Endothelial cell of umbilical vein (primary cell): ENCODE results near the gene CAPS. TPM values are rescaled to one million over a fixed set of nuclear protein-coding genes. Genes with fewer than 3 reads are reported as not detected.

Experiments used
- BruUV-seq: library from RNA; stranded (reverse); fragments of 400-500 nt; replicated peaks from 2 replicates; lab custom pipeline; 2021; lab: Mats Ljungman, UMichigan
- CTCF ChIA-PET: fragments of 300-600, 350-600 bp; sonication (Branson Sonifier 250); formaldehyde crosslinking; loops from one replicate; lab custom pipeline; 2021; ENCODE audit warnings: antibody characterized with exemption, inconsistent platforms; lab: Charles Lee
- POLR2A ChIA-PET: fragments of 300-600, 350-600 bp; sonication (Branson Sonifier 250); formaldehyde crosslinking; loops from one replicate; lab custom pipeline; 2021; ENCODE audit warnings: antibody characterized with exemption, inconsistent platforms; lab: Charles Lee
- DNase-seq: peaks from one replicate; pipeline ENCODE4 v3.0.0-alpha.2; 2011; ENCODE audit warnings: low read depth, low spot score
- FAIRE-seq: peaks from 2 replicates; lab custom pipeline; 2011; peaks lifted over from hg19 to GRCh38; lab: Jason Lieb, UNC
- H2AFZ ChIP-seq: 2 replicates; pipeline ENCODE4 v1.6.0; 2012; ENCODE audit warnings: low read depth, low read length, control low read depth, inconsistent platforms
- H3K27ac ChIP-seq: 2 replicates; pipeline ENCODE4 v1.5.1; 2011; ENCODE audit warnings: low read depth, mild to moderate bottlenecking, control low read depth, low read length, moderate library complexity; ENCODE audit not compliant: insufficient read depth
- H3K27me3 ChIP-seq, 2 experiments: 2 replicates each; pipeline versions ENCODE4 v1.6.0 to v1.6.1; 2011; ENCODE audit warnings: low read length in 2 of 2, mixed read lengths in 1 of 2; ENCODE audit not compliant: control insufficient read depth in 2 of 2, insufficient read depth in 2 of 2
- H3K36me3 ChIP-seq, 2 experiments: 2 replicates in 1 of 2; 3 replicates in 1 of 2; pipeline ENCODE4 v1.5.1; 2011; ENCODE audit warnings: low read length in 2 of 2, mild to moderate bottlenecking in 1 of 2, moderate library complexity in 1 of 2; ENCODE audit not compliant: control insufficient read depth in 2 of 2, insufficient read depth in 2 of 2; ENCODE audit errors: extremely low read depth in 1 of 2
- H3K4me1 ChIP-seq: 3 replicates; pipeline ENCODE4 v1.5.1; 2011; ENCODE audit warnings: mild to moderate bottlenecking, low read length; ENCODE audit not compliant: control insufficient read depth, insufficient read depth; ENCODE audit errors: extremely low read depth
- H3K4me2 ChIP-seq: 2 replicates; pipeline ENCODE4 v1.6.1; 2011; ENCODE audit warnings: low read length, control low read depth, mixed read lengths; ENCODE audit not compliant: insufficient read depth
- H3K4me3 ChIP-seq, 3 experiments: fragments of 200-600 bp in 1 of 3; sonication (generic), shearing (Covaris generic) in 1 of 3; replicated peaks in 1 of 3; 2 replicates each; pipeline ENCODE4 v1.5.1; 2011 to 2016; ENCODE audit warnings: control low read depth in 3 of 3, low read length in 3 of 3, mild to moderate bottlenecking in 2 of 3, inconsistent platforms in 1 of 3, low read depth in 1 of 3, moderate library complexity in 1 of 3; ENCODE audit not compliant: insufficient read depth in 1 of 3
- H3K79me2 ChIP-seq: 2 replicates; pipeline ENCODE4 v1.6.0; 2012; ENCODE audit warnings: low read length, inconsistent platforms; ENCODE audit not compliant: control insufficient read depth, insufficient read depth
- H3K9ac ChIP-seq: replicated peaks from 2 replicates; pipeline ENCODE3; 2011; ENCODE audit warnings: low read length, control low read depth; ENCODE audit not compliant: insufficient read depth; ENCODE audit errors: extremely low read depth
- H3K9me1 ChIP-seq: replicated peaks from 3 replicates; pipeline ENCODE4 v1.6.0; 2011; ENCODE audit warnings: mild to moderate bottlenecking, low read length; ENCODE audit not compliant: control insufficient read depth, insufficient read depth; ENCODE audit errors: extremely low read depth
- H3K9me3 ChIP-seq: replicated peaks from 2 replicates; pipeline ENCODE4 v1.5.1; 2012; ENCODE audit warnings: low read length, inconsistent platforms; ENCODE audit not compliant: control insufficient read depth, insufficient read depth
- H4K20me1 ChIP-seq: replicated peaks from 2 replicates; pipeline ENCODE3; 2011; ENCODE audit warnings: mild to moderate bottlenecking, low read length; ENCODE audit not compliant: control insufficient read depth, insufficient read depth; ENCODE audit errors: extremely low read depth
- EZH2 ChIP-seq: IDR thresholded peaks from 2 replicates; pipeline ENCODE4 v1.6.1; 2012; ENCODE audit warnings: borderline replicate concordance, low read depth, mild to moderate bottlenecking, moderate library complexity, low read length, inconsistent platforms; ENCODE audit not compliant: severe bottlenecking
- FOS ChIP-seq: IDR thresholded peaks from 2 replicates; pipeline ENCODE4 v1.6.1; 2011; ENCODE audit warnings: mild to moderate bottlenecking, low read length, moderate library complexity, borderline replicate concordance; ENCODE audit not compliant: insufficient read depth
- GATA2 ChIP-seq: IDR thresholded peaks from 2 replicates; pipeline ENCODE4 v1.7.0; 2011; ENCODE audit warnings: low read depth, mild to moderate bottlenecking, moderate library complexity, mixed read lengths, low read length; ENCODE audit not compliant: insufficient read length, insufficient read depth
- JUN ChIP-seq: IDR thresholded peaks from 2 replicates; pipeline ENCODE4 v1.6.1; 2011; ENCODE audit warnings: borderline replicate concordance, low read depth; ENCODE audit not compliant: insufficient read length, insufficient read depth
- MYC ChIP-seq: IDR thresholded peaks from one replicate; pipeline ENCODE4 v1.6.1; 2011; ENCODE audit warnings: mild to moderate bottlenecking, low read depth, low read length
- POLR2A ChIP-seq: IDR thresholded peaks from 2 replicates; pipeline ENCODE4 v1.6.1; 2012; ENCODE audit warnings: low read depth, mild to moderate bottlenecking, control low read depth, low read length
- POLR2AphosphoS5 ChIP-seq: IDR thresholded peaks from 2 replicates; pipeline ENCODE4 v1.6.1; 2012; ENCODE audit warnings: low read depth, mild to moderate bottlenecking, control low read depth, low read length, moderate library complexity; ENCODE audit not compliant: insufficient read depth
- dilution Hi-C: fragments of 300-500 bp; cut with MboI; formaldehyde crosslinking; loops from one replicate; pipeline ENCODE4 v1.15.0; 2019; ENCODE audit warnings: low sequenced_read_pairs; ENCODE audit not compliant: extremely low pct_ligation_motif_present
- intact Hi-C: fragments of 100-400 bp; cut with micrococcal nuclease; formaldehyde crosslinking; loops from one replicate; pipeline ENCODE4 v1.10.0; 2022
- polyA plus RNA-seq, 4 experiments: library from polyadenylated mRNA; depleted of rRNA in 3 of 4; stranded (reverse) in 3 of 4; unstranded in 1 of 4; fragments of >200 nt; gene quantifications; 2 replicates each; pipeline versions ENCODE4 v1.2.1 to v1.2.3, GENCODE V29; 2011 to 2012; ENCODE audit warnings: missing spikeins in 1 of 4
- total RNA-seq: library from RNA; stranded (reverse); gene quantifications from 2 replicates; pipeline ENCODE4 v1.2.3, GENCODE V29; 2021
- TF ChIP-seq, protein P1 (sequence below), 2 donors: IDR thresholded peaks; 1 replicate in 1 of 2; 2 replicates in 1 of 2; pipeline ENCODE4 v1.5.1; 2011; ENCODE audit warnings: low read length in 2 of 2, mild to moderate bottlenecking in 2 of 2, moderate library complexity in 2 of 2, control low read depth in 1 of 2, inconsistent platforms in 1 of 2, low read depth in 1 of 2; ENCODE audit not compliant: insufficient read depth in 1 of 2; ENCODE audit errors: extremely low read depth in 1 of 2
- TF ChIP-seq, protein P2 (sequence below): IDR thresholded peaks from 2 replicates; pipeline ENCODE4 v1.6.1; 2011; ENCODE audit not compliant: insufficient read depth, insufficient read length

CAPS gene
- total and polyA plus RNA-seq, 2 donors (not counting 3 experiments of a cell fraction or from before 2014, with no cell fraction given): 6.9 to 8.9 TPM

DNA sequence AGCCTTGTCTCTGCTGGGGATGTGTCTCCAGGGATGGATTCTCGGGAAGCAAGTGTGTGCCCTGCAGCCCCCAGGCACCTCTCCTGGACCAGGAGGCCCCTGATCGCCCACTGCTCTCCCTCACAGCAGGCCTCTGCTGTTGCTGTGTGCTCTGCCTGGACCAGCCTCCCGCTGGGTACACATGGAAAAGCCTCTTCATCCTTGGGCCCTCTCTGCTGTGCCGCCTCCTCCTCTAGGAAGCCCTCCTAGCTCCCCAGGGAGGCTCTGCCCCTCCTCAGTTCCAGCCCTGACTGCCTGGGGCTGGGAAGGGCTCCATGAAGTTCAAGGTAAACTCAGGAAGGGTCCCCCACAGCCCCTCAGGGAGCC lies 22.5 kb upstream of the CAPS start:
- dilution Hi-C loops (no loop called here), intact Hi-C loops (no loop called here)
- Histone ChIP-seq H3K36me3 (peaks cover 0 to 12% of the 10 kb centered on the region in 2 experiments), H3K79me2 (no peaks in the 10 kb centered on the region), H3K4me3 (no peak overlapping the region), H3K27ac (no peak overlapping the region), H3K9ac (no peak overlapping the region), H2AFZ (no peak overlapping the region), H3K9me3 (no peaks in the 10 kb centered on the region), H3K9me1 (no peaks in the 10 kb centered on the region), H3K4me2 (no peak overlapping the region), H3K27me3 (no peaks in the 10 kb centered on the region), H4K20me1 (no peaks in the 10 kb centered on the region), H3K4me1 (peaks cover 19% of the 10 kb centered on the region)
- FAIRE-seq: no peak
- BruUV-seq: no TSS peak
- TF ChIP-seq FOS: no peak
- no peak for TF ChIP-seq MYC
- TF ChIP-seq JUN: no peak
- CTCF ChIA-PET: interaction anchor here (0.7 to 5.0 kb wide), 6 partner anchors 9 to 130 kb away, joined by 3 to 76 read pairs (median 5); partner anchors contain the start of gene NRTN
- no peak for DNase-seq
- POLR2A ChIA-PET: no interaction called here

DNA sequence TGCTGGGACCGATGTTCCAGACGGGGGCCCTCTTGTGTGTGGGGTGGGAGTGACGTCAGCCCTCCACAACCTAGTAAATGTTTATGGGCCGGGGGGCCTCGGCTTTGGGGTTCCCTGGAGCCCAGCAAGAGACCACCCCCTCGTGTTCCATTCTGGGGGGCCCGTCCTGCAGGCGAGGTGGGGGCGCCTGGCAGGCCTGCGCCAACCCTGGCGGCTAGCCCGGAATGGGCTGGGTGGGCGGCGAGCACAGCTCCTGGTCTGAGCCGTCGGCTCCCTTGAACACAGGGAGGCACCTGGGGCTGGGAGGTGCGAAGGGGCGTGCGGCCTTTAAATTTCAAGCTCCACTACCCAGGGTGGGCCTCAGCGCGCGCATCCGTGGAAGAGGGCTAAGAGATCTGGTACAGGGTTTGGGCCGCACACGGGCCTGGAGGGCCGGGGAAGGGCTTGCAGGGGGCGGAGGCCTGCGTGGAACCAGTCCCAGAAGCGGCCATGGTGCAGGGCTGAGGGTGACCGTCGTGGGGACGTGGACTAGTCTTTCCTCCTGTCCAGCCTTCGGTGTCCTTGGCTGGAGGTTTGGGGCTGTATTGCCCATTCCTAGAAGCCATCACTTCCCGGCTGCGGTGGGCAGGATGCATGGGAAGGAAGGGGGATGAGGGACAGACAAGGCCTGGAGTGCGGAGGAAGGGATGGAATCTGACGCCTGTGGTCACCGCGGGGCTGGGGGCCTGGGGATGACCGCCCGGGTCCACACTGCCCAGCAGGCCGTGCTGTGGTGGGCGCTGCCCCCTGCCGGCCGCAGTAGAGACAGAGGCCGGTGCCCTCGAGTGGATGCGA lies 21.9 kb upstream of the CAPS start:
- H2AFZ ChIP-seq: no peak overlapping the region
- peaks cover 19% of the 10 kb centered on the region for H3K4me1 ChIP-seq
- H3K9me1 ChIP-seq: no peaks in the 10 kb centered on the region
- H3K9ac ChIP-seq: no peak overlapping the region
- intact Hi-C loops: loop anchor here (1.0 kb wide), 1 partner anchor 88 kb away; no protein-coding TSS in a partner anchor
- no peak overlapping the region for H3K27ac ChIP-seq
- no peak overlapping the region for H3K4me2 ChIP-seq
- H3K79me2 ChIP-seq: no peaks in the 10 kb centered on the region
- no peaks in the 10 kb centered on the region for H4K20me1 ChIP-seq
- H3K36me3 ChIP-seq: peaks cover 0 to 12% of the 10 kb centered on the region in 2 experiments
- dilution Hi-C loops: no loop called here
- no peaks in the 10 kb centered on the region for H3K27me3 ChIP-seq
- no peaks in the 10 kb centered on the region for H3K9me3 ChIP-seq
- BruUV-seq: no TSS peak
- POLR2A ChIA-PET: no interaction called here
- TF ChIP-seq, protein P1, sequence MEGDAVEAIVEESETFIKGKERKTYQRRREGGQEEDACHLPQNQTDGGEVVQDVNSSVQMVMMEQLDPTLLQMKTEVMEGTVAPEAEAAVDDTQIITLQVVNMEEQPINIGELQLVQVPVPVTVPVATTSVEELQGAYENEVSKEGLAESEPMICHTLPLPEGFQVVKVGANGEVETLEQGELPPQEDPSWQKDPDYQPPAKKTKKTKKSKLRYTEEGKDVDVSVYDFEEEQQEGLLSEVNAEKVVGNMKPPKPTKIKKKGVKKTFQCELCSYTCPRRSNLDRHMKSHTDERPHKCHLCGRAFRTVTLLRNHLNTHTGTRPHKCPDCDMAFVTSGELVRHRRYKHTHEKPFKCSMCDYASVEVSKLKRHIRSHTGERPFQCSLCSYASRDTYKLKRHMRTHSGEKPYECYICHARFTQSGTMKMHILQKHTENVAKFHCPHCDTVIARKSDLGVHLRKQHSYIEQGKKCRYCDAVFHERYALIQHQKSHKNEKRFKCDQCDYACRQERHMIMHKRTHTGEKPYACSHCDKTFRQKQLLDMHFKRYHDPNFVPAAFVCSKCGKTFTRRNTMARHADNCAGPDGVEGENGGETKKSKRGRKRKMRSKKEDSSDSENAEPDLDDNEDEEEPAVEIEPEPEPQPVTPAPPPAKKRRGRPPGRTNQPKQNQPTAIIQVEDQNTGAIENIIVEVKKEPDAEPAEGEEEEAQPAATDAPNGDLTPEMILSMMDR (IDR thresholded peaks at IDR 0.05; ENCODE audit: extremely low read depth in 1 of 2, insufficient read depth in 1 of 2, low read depth in 1 of 2, low read length in 2 of 2): peak; percentile 80 to 92
- TF ChIP-seq MYC (no peak), JUN (no peak), POLR2A (peak; percentile 35), GATA2 (no peak), POLR2AphosphoS5 (peak; percentile 43), EZH2 (no peak), FOS (no peak)
- TF ChIP-seq, protein P2, sequence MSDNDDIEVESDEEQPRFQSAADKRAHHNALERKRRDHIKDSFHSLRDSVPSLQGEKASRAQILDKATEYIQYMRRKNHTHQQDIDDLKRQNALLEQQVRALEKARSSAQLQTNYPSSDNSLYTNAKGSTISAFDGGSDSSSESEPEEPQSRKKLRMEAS: no peak
- no peak overlapping the region for H3K4me3 ChIP-seq
- FAIRE-seq: no peak
- peak; percentile 33 for DNase-seq
- CTCF ChIA-PET: interaction anchor here (0.7 to 5.0 kb wide), 5 partner anchors 40 to 130 kb away, joined by 3 to 76 read pairs (median 5); partner anchors contain the start of gene NRTN
